Esophagus muscularis mucosa (tissue), 4 donors: ENCODE data around the gene RAF1.

Experiments used
- CTCF ChIP-seq, 3 experiments: fragments of 200-600 bp in 2 of 3; fragments of 450-650 bp in 1 of 3; sonication (generic) in 2 of 3; IDR thresholded peaks; one replicate each; pipeline ENCODE4 v1.5.1; 2017 to 2019; ENCODE audit warnings: antibody characterized with exemption in 3 of 3, mild to moderate bottlenecking in 2 of 3, moderate library complexity in 1 of 3
- EP300 ChIP-seq: sonication (generic); formaldehyde crosslinking; IDR thresholded peaks from one replicate; pipeline ENCODE4 v1.6.1; 2017; ENCODE audit warnings: antibody characterized with exemption
- POLR2A ChIP-seq: fragments of 450-650 bp; IDR thresholded peaks from one replicate; pipeline ENCODE4 v1.6.1; 2017; ENCODE audit warnings: antibody characterized with exemption, moderate library complexity, mild to moderate bottlenecking, low read depth
- POLR2AphosphoS5 ChIP-seq, 2 donors: sonication (generic); formaldehyde crosslinking; IDR thresholded peaks; one replicate each; pipeline ENCODE4 v1.6.1; 2017; ENCODE audit warnings: antibody characterized with exemption in 2 of 2

GRCh38 chr3:12578742-12579141 is 85.2 kb downstream of the RAF1 start:
- TF ChIP-seq POLR2A = no peak
- peak in 1 of 3 experiments; percentile 5 for TF ChIP-seq CTCF (IDR thresholded peaks at IDR 0.05)
- TF ChIP-seq POLR2AphosphoS5 (IDR thresholded peaks at IDR 0.05) = no peak
- no peak for TF ChIP-seq EP300
